Endodermal cell (in vitro differentiated cells): ENCODE measurements around the gene ABTB2. TPM values are rescaled to one million over a fixed set of nuclear protein-coding genes. Genes with fewer than 3 reads are reported as not detected.

ENCODE experiments used
- DNase-seq: peaks from one replicate; pipeline ENCODE4 v3.0.0-alpha.2; 2017
- H3K27ac ChIP-seq: 2 replicates; pipeline ENCODE4 v1.5.1; 2013; ENCODE audit warnings: mild to moderate bottlenecking, low read depth, low read length, moderate library complexity
- H3K27me3 ChIP-seq: 2 replicates; pipeline ENCODE4 v1.6.1; 2013; ENCODE audit warnings: mild to moderate bottlenecking, low read length, moderate library complexity; ENCODE audit not compliant: insufficient read depth, control insufficient read depth, poor library complexity, severe bottlenecking
- H3K36me3 ChIP-seq: 2 replicates; pipeline ENCODE4 v1.7.0; 2013; ENCODE audit warnings: mild to moderate bottlenecking, low read length, moderate library complexity; ENCODE audit not compliant: control insufficient read depth, insufficient read depth
- H3K4me1 ChIP-seq: one replicate; pipeline ENCODE4 v1.7.0; 2013; ENCODE audit warnings: low read length; ENCODE audit not compliant: control insufficient read depth, insufficient read depth
- H3K4me3 ChIP-seq: 2 replicates; pipeline ENCODE4 v1.5.1; 2013; ENCODE audit warnings: mild to moderate bottlenecking, low read length, moderate library complexity
- H3K9ac ChIP-seq: 2 replicates; pipeline ENCODE4 v1.6.1; 2013; ENCODE audit warnings: mild to moderate bottlenecking, low read length, moderate library complexity; ENCODE audit not compliant: poor library complexity, severe bottlenecking; ENCODE audit errors: extremely low read depth
- H3K9me3 ChIP-seq: 2 replicates; pipeline ENCODE4 v1.6.1; 2013; ENCODE audit warnings: mild to moderate bottlenecking, low read length, moderate library complexity; ENCODE audit not compliant: control insufficient read depth
- H3K27ac Mint-ChIP-seq: 2 replicates; pipeline ENCODE4 v1.8.0; 2020; ENCODE audit warnings: mixed read lengths
- H3K27me3 Mint-ChIP-seq: 2 replicates; pipeline ENCODE4 v1.8.0; 2021; ENCODE audit warnings: mild to moderate bottlenecking, mixed read lengths; ENCODE audit not compliant: insufficient read depth
- H3K36me3 Mint-ChIP-seq: 2 replicates; pipeline ENCODE4 v1.8.0; 2020; ENCODE audit warnings: low read depth, mixed read lengths
- H3K4me1 Mint-ChIP-seq: 2 replicates; pipeline ENCODE4 v1.8.0; 2020; ENCODE audit warnings: mixed read lengths
- H3K4me3 Mint-ChIP-seq: 2 replicates; pipeline ENCODE4 v1.8.0; 2020; ENCODE audit warnings: mild to moderate bottlenecking, moderate library complexity, mixed read lengths
- H3K9me3 Mint-ChIP-seq: 2 replicates; pipeline ENCODE4 v1.8.0; 2020; ENCODE audit warnings: mild to moderate bottlenecking, mixed read lengths
- WGBS, 2 experiments: methylation state at CpG; one replicate each; pipeline versions ENCODE4 v1.1.5 to v1.1.7; 2013; ENCODE audit warnings: missing lambda C conversion rate in 2 of 2, mixed read lengths in 1 of 2; ENCODE audit not compliant: insufficient coverage in 1 of 2, insufficient read length in 1 of 2; 5-methylcytosine and 5-hydroxymethylcytosine counted together
- total RNA-seq, 2 donors: library from RNA; stranded (reverse); fragmentation: NEBNext Ultra II Directional in 1 of 2; extraction: Animal tissue kit (Norgen Biotek cat#: 25700) in 1 of 2; gene quantifications; 2 replicates in 1 of 2; 3 replicates in 1 of 2; pipeline ENCODE4 v1.2.1, GENCODE V29; 2021
- TF ChIP-seq, protein P1 (sequence below): fragments of 200-600 bp; sonication (generic); conservative IDR thresholded peaks from 2 replicates; pipeline ENCODE4 v1.5.0; 2021; ENCODE audit warnings: antibody characterized with exemption, mild to moderate bottlenecking

ABTB2 gene
- total RNA-seq, 2 donors from 2014 or later, result 2.9 to 5.2 TPM

DNA sequence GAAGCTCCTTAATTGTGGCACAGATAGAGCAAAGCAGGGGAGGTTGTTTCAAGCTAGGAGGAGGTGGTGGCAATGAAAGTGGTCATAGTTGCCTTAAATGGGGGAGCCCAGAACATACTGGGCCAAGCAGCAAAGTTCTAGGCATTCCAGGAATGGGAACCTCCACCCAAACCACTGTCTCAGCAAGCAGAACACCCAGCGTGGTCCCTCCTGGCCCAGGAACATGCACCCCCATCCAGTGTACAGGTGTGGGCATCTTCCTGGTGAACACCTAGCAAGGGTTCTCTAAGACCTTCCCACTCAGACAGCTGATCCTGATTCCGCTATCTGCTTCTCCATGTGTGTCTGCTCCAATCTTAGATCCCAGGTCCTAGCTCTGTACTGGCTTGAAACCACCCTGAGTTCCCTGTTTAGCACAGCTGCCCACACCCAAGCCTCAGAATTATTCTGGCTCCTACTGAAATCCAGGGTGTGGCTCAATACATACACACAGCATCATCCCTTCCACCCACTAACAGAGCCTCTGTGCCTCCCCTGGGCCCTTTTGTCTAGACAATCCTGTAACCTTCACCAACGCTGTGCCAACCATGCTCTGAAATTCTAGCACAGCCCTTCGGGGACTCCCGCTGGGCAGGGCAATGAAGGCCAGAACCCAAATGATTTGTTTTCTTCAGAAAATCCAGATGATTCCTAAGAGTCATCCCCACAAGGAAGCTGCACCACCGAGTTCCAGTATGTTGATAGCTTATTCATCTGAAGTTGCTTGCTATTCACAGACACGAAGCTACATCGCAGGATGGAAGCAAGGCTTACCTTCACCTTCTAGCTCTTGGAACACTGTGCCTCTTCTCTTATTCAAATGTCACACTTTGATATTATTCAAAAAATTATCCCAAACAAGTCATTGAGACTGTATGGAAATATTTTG, 76.6 kb downstream of the ABTB2 start:
- TF ChIP-seq, protein P1, sequence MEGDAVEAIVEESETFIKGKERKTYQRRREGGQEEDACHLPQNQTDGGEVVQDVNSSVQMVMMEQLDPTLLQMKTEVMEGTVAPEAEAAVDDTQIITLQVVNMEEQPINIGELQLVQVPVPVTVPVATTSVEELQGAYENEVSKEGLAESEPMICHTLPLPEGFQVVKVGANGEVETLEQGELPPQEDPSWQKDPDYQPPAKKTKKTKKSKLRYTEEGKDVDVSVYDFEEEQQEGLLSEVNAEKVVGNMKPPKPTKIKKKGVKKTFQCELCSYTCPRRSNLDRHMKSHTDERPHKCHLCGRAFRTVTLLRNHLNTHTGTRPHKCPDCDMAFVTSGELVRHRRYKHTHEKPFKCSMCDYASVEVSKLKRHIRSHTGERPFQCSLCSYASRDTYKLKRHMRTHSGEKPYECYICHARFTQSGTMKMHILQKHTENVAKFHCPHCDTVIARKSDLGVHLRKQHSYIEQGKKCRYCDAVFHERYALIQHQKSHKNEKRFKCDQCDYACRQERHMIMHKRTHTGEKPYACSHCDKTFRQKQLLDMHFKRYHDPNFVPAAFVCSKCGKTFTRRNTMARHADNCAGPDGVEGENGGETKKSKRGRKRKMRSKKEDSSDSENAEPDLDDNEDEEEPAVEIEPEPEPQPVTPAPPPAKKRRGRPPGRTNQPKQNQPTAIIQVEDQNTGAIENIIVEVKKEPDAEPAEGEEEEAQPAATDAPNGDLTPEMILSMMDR, result no peak
- 87 to 89% methylated on average over 8 of the region's 8 CpGs for WGBS, 2 experiments
- H3K27ac Mint-ChIP-seq, result no peak overlapping the region

DNA sequence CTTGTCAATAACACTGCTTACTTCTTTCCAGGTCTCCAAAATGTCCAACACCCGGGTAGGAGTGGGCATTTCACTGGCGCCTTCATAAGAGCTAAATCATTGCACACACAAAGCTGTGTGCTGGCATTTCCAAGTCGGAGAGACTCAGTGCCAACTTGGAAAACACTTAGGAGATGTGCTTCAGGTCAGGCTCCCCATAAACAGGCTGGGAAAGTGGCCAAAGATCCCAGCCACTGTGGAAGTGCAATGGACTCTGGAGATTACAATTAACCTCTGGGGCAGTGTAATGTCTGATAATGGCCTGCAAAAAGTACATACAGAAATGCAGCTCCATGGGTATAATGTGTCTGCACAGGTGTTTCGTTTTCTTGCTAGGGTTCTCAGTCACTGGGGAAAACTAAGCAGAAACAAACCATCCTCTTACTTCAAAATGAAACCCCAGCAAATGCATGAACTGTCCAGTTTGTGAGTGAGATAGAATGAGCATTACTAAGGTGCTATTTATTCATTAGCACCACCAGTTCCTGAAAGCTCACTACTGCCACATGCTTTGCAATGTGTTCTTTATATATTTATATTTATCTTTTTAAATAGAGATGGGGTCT, 79.0 kb downstream of the ABTB2 start:
- Histone ChIP-seq H3K27ac (no peak overlapping the region), H3K4me3 (no peak overlapping the region), H3K9ac (no peak overlapping the region), H3K27me3 (no peaks in the 10 kb centered on the region), H3K9me3 (no peaks in the 10 kb centered on the region), H3K36me3 (no peaks in the 10 kb centered on the region), H3K4me1 (peaks cover 3% of the 10 kb centered on the region)
- 85 to 95% methylated on average over 3 to 4 of the region's 4 CpGs for WGBS, 2 experiments
- Mint-ChIP-seq H3K4me3 (no peak overlapping the region), H3K4me1 (peaks cover 11% of the 10 kb centered on the region), H3K27ac (peak overlapping the region; percentile 55), H3K27me3 (peaks cover 2% of the 10 kb centered on the region), H3K36me3 (no peaks in the 10 kb centered on the region), H3K9me3 (no peaks in the 10 kb centered on the region)
- TF ChIP-seq, protein P1, result no peak
- no peak for DNase-seq

More for the DNA sequence above, 76.6 kb downstream of the ABTB2 start:
- no peak overlapping the region for H3K4me3 ChIP-seq
- no peak for DNase-seq
- peaks cover 3% of the 10 kb centered on the region for H3K4me1 ChIP-seq
- Mint-ChIP-seq H3K4me3 (no peak overlapping the region), H3K36me3 (no peaks in the 10 kb centered on the region), H3K27me3 (peaks cover 2% of the 10 kb centered on the region), H3K9me3 (no peaks in the 10 kb centered on the region), H3K4me1 (peaks cover 13% of the 10 kb centered on the region)
- H3K27ac ChIP-seq, result no peak overlapping the region
- H3K9ac ChIP-seq, result no peak overlapping the region
- H3K9me3 ChIP-seq, result no peaks in the 10 kb centered on the region
- no peaks in the 10 kb centered on the region for H3K27me3 ChIP-seq
- no peaks in the 10 kb centered on the region for H3K36me3 ChIP-seq

DNA sequence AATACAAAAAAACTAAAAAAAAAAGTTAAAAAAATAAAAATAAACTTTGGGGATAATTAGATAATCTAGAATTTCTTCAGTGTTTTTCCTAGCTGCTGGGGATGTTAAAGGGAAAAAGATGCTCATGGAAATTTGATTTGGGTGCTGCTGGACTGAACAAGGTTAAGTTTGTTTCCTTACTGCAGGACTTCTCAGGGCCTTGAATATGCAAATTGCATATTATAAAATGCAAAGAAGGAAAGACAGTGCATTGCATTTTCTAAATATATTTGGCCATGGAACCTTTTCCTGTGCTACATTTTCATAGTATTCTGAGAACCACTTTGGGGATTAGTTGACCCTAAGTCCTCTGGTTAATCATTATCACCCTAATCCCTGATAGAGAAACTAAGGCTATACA, 79.6 kb downstream of the ABTB2 start:
- H3K4me1 Mint-ChIP-seq, result peaks cover 11% of the 10 kb centered on the region
- Histone ChIP-seq H3K9ac (no peak overlapping the region), H3K27ac (no peak overlapping the region), H3K9me3 (no peaks in the 10 kb centered on the region), H3K4me1 (peaks cover 3% of the 10 kb centered on the region), H3K36me3 (no peaks in the 10 kb centered on the region), H3K27me3 (no peaks in the 10 kb centered on the region), H3K4me3 (no peak overlapping the region)
- no peak overlapping the region for H3K27ac Mint-ChIP-seq
- TF ChIP-seq, protein P1, result no peak
- H3K27me3 Mint-ChIP-seq, result peaks cover 2% of the 10 kb centered on the region
- H3K9me3 Mint-ChIP-seq, result no peaks in the 10 kb centered on the region
- H3K36me3 Mint-ChIP-seq, result no peaks in the 10 kb centered on the region
- no peak overlapping the region for H3K4me3 Mint-ChIP-seq
- DNase-seq, result no peak
